ENCODE data around the gene IL23R. TPM values are rescaled to one million over a fixed set of nuclear protein-coding genes. Genes with fewer than 3 reads are reported as not detected.

The IL23R gene
- total RNA-seq, 2 experiments from 2014 or later, result 0.08 to 0.14 TPM

DNA sequence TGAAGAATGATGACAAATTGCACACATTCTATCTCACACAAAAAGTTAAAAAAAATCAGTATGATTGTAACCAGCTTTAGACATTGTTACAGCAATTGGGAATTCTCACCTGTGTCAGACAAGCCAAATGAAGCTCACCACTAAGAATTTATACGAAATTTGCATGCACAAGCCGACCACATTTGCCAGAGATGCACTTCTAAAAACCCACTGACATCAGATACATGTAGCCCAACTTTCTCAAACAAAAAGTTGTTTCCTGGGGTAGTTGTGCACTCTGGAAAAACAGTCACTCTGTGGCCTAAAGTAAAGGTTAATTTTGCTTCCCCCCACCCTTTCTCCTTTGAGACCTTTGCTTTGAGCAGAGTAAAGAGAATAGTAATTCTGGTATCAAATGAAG, 73.5 kb downstream of the IL23R start:
- no peaks in the 10 kb centered on the region for H3K36me3 Mint-ChIP-seq (ENCODE audit: low read depth)
- H3K27me3 Mint-ChIP-seq, result no peaks in the 10 kb centered on the region
- H3K4me3 ChIP-seq (ENCODE audit: low read length), result no peak overlapping the region
- H3K27me3 ChIP-seq (ENCODE audit: control insufficient read depth in 1 of 2, insufficient read depth in 2 of 2, low read length in 2 of 2), result no peaks in the 10 kb centered on the region
- no peaks in the 10 kb centered on the region for H3K9me3 Mint-ChIP-seq
- H3K9me3 ChIP-seq (ENCODE audit: control insufficient read depth in 1 of 2, insufficient read depth in 1 of 2, low read length in 2 of 2), result no peaks in the 10 kb centered on the region
- no peak overlapping the region for H3K27ac ChIP-seq (ENCODE audit: low read depth in 1 of 2, low read length in 2 of 2)
- H3K27ac Mint-ChIP-seq, result no peak overlapping the region
- DNase-seq (no peak), ATAC-seq (ENCODE audit: poor library complexity) (no peak)
- no peaks in the 10 kb centered on the region for H3K36me3 ChIP-seq (ENCODE audit: insufficient read depth, low read length)
- no peak overlapping the region for H3K4me3 Mint-ChIP-seq
- intact Hi-C loops (cut with DNase I, micrococcal nuclease), result loop anchor here in 1 of 2 experiments (10.0 kb wide), 1 partner anchor 525 kb away; no protein-coding TSS in a partner anchor
- ChIA-PET POLR2A (no interaction called here), CTCF (no interaction called here)
- no peaks in the 10 kb centered on the region for H3K4me1 ChIP-seq (ENCODE audit: insufficient read depth, low read length)
- no peaks in the 10 kb centered on the region for H3K4me1 Mint-ChIP-seq (ENCODE audit: low read depth)
- TF ChIP-seq, protein P1, sequence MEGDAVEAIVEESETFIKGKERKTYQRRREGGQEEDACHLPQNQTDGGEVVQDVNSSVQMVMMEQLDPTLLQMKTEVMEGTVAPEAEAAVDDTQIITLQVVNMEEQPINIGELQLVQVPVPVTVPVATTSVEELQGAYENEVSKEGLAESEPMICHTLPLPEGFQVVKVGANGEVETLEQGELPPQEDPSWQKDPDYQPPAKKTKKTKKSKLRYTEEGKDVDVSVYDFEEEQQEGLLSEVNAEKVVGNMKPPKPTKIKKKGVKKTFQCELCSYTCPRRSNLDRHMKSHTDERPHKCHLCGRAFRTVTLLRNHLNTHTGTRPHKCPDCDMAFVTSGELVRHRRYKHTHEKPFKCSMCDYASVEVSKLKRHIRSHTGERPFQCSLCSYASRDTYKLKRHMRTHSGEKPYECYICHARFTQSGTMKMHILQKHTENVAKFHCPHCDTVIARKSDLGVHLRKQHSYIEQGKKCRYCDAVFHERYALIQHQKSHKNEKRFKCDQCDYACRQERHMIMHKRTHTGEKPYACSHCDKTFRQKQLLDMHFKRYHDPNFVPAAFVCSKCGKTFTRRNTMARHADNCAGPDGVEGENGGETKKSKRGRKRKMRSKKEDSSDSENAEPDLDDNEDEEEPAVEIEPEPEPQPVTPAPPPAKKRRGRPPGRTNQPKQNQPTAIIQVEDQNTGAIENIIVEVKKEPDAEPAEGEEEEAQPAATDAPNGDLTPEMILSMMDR (IDR thresholded peaks at IDR 0.05), result no peak

- no peak for DNase-seq
- intact Hi-C loops (cut with DNase I, micrococcal nuclease), result no loop called here
- no peak overlapping the region for H3K4me3 Mint-ChIP-seq
- H3K27ac ChIP-seq (ENCODE audit: low read depth in 1 of 2, low read length in 2 of 2), result no peak overlapping the region
- no peaks in the 10 kb centered on the region for H3K27me3 Mint-ChIP-seq
- H3K9me3 ChIP-seq (ENCODE audit: control insufficient read depth in 1 of 2, insufficient read depth in 1 of 2, low read length in 2 of 2), result no peaks in the 10 kb centered on the region
- H3K4me1 ChIP-seq (ENCODE audit: insufficient read depth, low read length), result no peaks in the 10 kb centered on the region
- H3K27me3 ChIP-seq (ENCODE audit: control insufficient read depth in 1 of 2, insufficient read depth in 2 of 2, low read length in 2 of 2), result no peaks in the 10 kb centered on the region
- H3K36me3 Mint-ChIP-seq (ENCODE audit: low read depth), result no peaks in the 10 kb centered on the region
- H3K4me1 Mint-ChIP-seq (ENCODE audit: low read depth), result no peaks in the 10 kb centered on the region
- H3K27ac Mint-ChIP-seq, result no peak overlapping the region
- H3K36me3 ChIP-seq (ENCODE audit: insufficient read depth, low read length), result no peaks in the 10 kb centered on the region
- CTCF ChIA-PET, result no interaction called here
- no peaks in the 10 kb centered on the region for H3K9me3 Mint-ChIP-seq
- no peak overlapping the region for H3K4me3 ChIP-seq (ENCODE audit: low read length)
- POLR2A ChIA-PET, result no interaction called here
- TF ChIP-seq, protein P1 (IDR thresholded peaks at IDR 0.05), result no peak
- ATAC-seq (ENCODE audit: poor library complexity), result no peak
Measured at GRCh38 chr1:67241200-67241746, 75.0 kb downstream of the IL23R start.

- Mint-ChIP-seq H3K9me3 (no peaks in the 10 kb centered on the region), H3K4me1 (ENCODE audit: low read depth) (no peaks in the 10 kb centered on the region), H3K27me3 (no peaks in the 10 kb centered on the region), H3K27ac (no peak overlapping the region), H3K4me3 (no peak overlapping the region), H3K36me3 (ENCODE audit: low read depth) (no peaks in the 10 kb centered on the region)
- TF ChIP-seq, protein P1 (IDR thresholded peaks at IDR 0.05), result no peak
- intact Hi-C loops (cut with DNase I, micrococcal nuclease), result no loop called here
- Histone ChIP-seq H3K27ac (ENCODE audit: low read depth in 1 of 2, low read length in 2 of 2) (no peak overlapping the region), H3K4me1 (ENCODE audit: insufficient read depth, low read length) (no peaks in the 10 kb centered on the region), H3K9me3 (ENCODE audit: control insufficient read depth in 1 of 2, insufficient read depth in 1 of 2, low read length in 2 of 2) (no peaks in the 10 kb centered on the region), H3K27me3 (ENCODE audit: control insufficient read depth in 1 of 2, insufficient read depth in 2 of 2, low read length in 2 of 2) (no peaks in the 10 kb centered on the region), H3K36me3 (ENCODE audit: insufficient read depth, low read length) (no peaks in the 10 kb centered on the region), H3K4me3 (ENCODE audit: low read length) (no peak overlapping the region)
- DNase-seq, result no peak
- POLR2A ChIA-PET, result no interaction called here
- CTCF ChIA-PET, result no interaction called here
- no peak for ATAC-seq (ENCODE audit: poor library complexity)
Measured at GRCh38 chr1:67242016-67242415, 75.8 kb downstream of the IL23R start.
